Measurements from ENCODE around the gene ZP1.

DNA sequence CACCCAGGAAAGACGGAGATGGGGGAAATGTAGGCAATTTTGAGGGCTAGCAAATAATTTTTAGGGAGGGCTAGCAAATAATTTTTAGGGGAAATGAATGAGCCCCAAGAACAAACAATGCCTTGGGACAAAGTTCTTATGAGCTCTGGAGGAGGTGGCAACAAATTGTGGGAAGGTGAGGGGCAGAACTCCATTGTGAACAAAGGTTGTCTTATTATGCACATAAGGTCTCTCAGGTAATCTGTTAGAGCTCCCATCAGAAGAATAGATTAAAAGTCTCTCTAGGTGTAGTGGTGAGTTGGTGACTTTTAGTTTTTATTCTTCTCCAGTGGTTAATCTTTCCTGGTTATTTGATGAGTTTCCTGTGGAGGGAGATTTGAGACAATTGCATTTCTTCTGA, 41.5 kb downstream of the ZP1 start:
- TF ChIP-seq CTCF (IDR thresholded peaks at IDR 0.05): no peak
- TF ChIP-seq POLR2AphosphoS5 (IDR thresholded peaks at IDR 0.05): no peak
- no peak for TF ChIP-seq POLR2A (IDR thresholded peaks at IDR 0.05)

Data from stomach (tissue), 4 donors.